Stomach smooth muscle (tissue), 2 donors: Measurements from ENCODE around the gene ARV1.
"Not testable (repeated sequence)": the region's sequence is repeated elsewhere in the genome, so short reads cannot be mapped to it uniquely, and the experiment has no call there.

ENCODE experiments used
- H3K27ac ChIP-seq: one replicate; pipeline ENCODE4 v1.7.0; 2013; ENCODE audit warnings: mild to moderate bottlenecking, low read length, inconsistent platforms
- H3K27me3 ChIP-seq, 2 donors: one replicate each; pipeline ENCODE4 v1.7.0; 2013; ENCODE audit warnings: low read length in 2 of 2; ENCODE audit not compliant: insufficient read depth in 2 of 2, control insufficient read depth in 1 of 2
- H3K36me3 ChIP-seq, 2 donors: one replicate each; pipeline ENCODE4 v1.7.0; 2013; ENCODE audit warnings: low read length in 2 of 2; ENCODE audit not compliant: control insufficient read depth in 2 of 2, insufficient read depth in 2 of 2
- H3K4me1 ChIP-seq: one replicate; pipeline ENCODE4 v1.7.0; 2013; ENCODE audit warnings: low read length; ENCODE audit not compliant: control insufficient read depth, insufficient read depth
- H3K4me3 ChIP-seq, 2 donors: one replicate each; pipeline ENCODE4 v1.7.0; 2013; ENCODE audit warnings: low read length in 2 of 2
- H3K9ac ChIP-seq, 2 donors: one replicate each; pipeline ENCODE4 v1.7.0; 2013; ENCODE audit warnings: low read length in 2 of 2, mild to moderate bottlenecking in 1 of 2
- H3K9me3 ChIP-seq, 2 donors: one replicate each; pipeline ENCODE4 v1.7.0; 2013; ENCODE audit warnings: low read length in 2 of 2; ENCODE audit not compliant: control insufficient read depth in 2 of 2
- donor health status: healthy.
- donor health status: Pancreatic carcinoma.

Gene ARV1

DNA sequence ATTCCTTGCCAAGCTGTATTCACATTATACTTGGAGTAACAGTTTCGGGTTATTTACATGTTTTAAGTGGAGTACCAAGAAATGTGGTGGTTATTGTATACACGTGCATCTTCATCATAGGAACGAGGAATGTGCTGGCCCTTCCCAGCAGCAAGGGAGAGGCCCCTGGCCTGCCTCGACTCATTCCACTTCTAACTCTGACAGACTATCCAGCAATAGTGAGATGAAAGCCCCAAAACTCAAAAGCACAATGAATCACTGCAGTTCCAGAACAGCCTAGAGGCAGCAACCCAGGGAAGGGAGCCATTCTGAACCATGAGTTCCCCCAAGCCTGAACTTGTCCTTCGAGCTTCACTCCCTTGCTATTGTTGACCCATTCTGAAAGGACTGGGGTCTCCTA lies 38.1 kb downstream of the ARV1 start:
- no peak overlapping the region for H3K9ac ChIP-seq
- H3K27me3 ChIP-seq: no peaks in the 10 kb centered on the region
- no peaks in the 10 kb centered on the region for H3K4me1 ChIP-seq
- H3K4me3 ChIP-seq: no peak overlapping the region
- H3K27ac ChIP-seq: no peak overlapping the region
- no peaks in the 10 kb centered on the region for H3K9me3 ChIP-seq
- no peaks in the 10 kb centered on the region for H3K36me3 ChIP-seq

DNA sequence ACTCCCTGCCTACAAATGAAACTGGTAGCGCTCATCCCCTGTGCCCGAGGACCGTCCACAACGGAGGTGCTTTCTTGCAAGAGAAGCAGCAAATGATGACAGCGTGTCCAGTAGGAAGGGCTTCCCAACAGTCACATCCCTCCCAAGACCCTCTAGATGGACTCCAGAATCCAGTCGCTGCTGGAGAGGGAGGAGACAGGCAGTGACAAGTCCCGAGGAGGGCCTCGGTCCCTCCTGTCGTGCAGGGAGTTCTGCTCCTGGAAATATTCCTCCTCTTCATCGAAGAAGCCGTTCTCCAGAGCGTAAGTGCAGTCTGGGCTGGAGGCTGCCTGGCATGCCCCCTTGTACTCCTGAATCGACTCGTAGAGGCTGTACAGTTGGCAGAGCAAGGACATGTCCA lies 40.8 kb downstream of the ARV1 start:
- no peaks in the 10 kb centered on the region for H3K4me1 ChIP-seq
- H3K36me3 ChIP-seq: no peaks in the 10 kb centered on the region
- no peak overlapping the region for H3K4me3 ChIP-seq
- no peaks in the 10 kb centered on the region for H3K9me3 ChIP-seq
- no peak overlapping the region for H3K9ac ChIP-seq
- H3K27me3 ChIP-seq: no peaks in the 10 kb centered on the region
- H3K27ac ChIP-seq: no peak overlapping the region

DNA sequence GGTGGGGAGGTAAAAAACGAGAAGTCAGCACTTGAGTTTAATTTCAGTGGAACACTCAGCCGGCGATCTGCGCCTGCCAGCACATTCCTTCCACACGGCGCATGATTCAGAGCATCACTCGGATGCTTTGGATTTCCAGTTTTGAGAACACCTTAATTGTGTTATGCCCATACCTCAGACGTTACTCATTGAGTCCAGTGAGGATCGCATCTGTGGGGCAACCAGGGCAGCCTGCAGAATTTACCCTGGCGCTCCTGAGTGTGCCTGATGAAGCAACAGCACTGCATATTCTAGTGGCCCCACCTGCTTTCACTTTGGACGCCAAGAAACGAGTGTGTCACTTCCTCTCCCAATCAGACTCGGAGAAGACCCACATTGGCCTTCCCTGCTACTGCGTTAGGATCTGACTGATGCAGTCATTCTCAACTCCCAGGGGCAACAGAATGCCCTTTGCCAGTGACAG lies 41.3 kb downstream of the ARV1 start:
- Histone ChIP-seq H3K9me3 (no peaks in the 10 kb centered on the region), H3K27ac (no peak overlapping the region), H3K36me3 (no peaks in the 10 kb centered on the region), H3K4me3 (no peak overlapping the region), H3K9ac (no peak overlapping the region), H3K27me3 (no peaks in the 10 kb centered on the region), H3K4me1 (no peaks in the 10 kb centered on the region)

DNA sequence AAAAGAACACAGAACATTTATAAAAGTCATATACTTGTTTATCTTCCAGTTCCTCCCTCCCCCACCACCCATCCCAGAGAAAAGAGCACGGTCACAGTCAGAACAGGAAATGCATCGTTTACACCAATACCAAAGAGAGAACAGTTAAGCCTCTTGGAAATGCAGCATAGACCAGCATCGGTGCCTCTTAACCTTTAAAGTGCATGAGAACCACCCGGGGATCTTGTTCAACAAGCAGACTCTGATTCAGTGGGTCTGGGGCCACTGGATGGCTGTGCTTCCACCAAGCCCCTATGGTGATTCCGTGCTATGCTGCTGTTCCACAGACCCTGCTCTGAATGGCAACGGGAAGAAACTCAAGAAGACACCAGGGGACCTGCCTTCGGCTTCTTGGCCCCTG lies 41.9 kb downstream of the ARV1 start:
- Histone ChIP-seq H3K27ac (no peak overlapping the region), H3K36me3 (no peaks in the 10 kb centered on the region), H3K9me3 (no peaks in the 10 kb centered on the region), H3K4me1 (no peaks in the 10 kb centered on the region), H3K9ac (no peak overlapping the region), H3K4me3 (no peak overlapping the region), H3K27me3 (no peaks in the 10 kb centered on the region)

DNA sequence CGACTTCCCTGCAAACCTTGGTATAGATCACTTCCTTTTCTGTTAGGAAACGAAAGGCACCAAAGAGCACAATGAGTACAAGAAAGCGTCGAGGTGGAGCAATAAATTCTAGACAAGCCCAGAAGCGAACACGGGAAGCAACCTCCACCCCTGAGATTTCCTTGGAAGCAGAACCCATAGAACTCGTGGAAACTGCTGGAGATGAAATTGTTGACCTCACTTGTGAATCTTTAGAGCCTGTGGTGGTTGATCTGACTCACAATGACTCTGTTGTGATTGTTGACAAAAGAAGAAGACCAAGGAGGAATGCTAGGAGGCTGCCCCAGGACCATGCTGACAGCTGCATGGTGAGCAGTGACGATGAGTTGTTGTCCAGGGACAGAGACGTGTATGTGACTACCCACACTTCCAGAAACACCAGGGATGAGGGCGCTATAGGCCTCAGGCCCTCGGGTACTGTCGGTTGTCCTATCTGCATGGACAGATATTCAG lies 42.7 kb downstream of the ARV1 start:
- Histone ChIP-seq H3K4me1 (no peaks in the 10 kb centered on the region), H3K9me3 (no peaks in the 10 kb centered on the region), H3K27me3 (no peaks in the 10 kb centered on the region), H3K4me3 (no peak overlapping the region), H3K27ac (no peak overlapping the region), H3K36me3 (no peaks in the 10 kb centered on the region), H3K9ac (no peak overlapping the region)

DNA sequence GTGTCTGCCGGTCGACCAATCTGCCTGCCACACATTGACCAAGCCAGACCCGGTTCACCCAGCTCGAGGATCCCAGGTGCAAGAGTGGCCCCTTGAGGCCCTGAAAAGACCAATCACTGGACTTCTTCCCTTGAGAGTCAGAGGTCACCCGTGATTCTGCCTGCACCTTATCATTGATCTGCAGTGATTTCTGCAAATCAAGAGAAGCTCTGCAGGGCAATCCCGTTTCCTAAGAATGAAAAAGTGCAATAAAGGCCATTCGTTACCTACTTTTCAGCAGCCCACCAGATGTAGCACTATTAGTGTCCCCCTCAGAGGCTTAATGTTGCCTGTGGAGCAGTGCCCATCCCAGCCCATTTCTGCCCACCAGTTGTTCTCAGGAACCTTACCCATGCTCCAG lies 43.6 kb downstream of the ARV1 start:
- H3K36me3 ChIP-seq, H3K9me3 ChIP-seq, H3K4me3 ChIP-seq, H3K27me3 ChIP-seq, H3K9ac ChIP-seq, H3K4me1 ChIP-seq, H3K27ac ChIP-seq: not testable (repeated sequence)

DNA sequence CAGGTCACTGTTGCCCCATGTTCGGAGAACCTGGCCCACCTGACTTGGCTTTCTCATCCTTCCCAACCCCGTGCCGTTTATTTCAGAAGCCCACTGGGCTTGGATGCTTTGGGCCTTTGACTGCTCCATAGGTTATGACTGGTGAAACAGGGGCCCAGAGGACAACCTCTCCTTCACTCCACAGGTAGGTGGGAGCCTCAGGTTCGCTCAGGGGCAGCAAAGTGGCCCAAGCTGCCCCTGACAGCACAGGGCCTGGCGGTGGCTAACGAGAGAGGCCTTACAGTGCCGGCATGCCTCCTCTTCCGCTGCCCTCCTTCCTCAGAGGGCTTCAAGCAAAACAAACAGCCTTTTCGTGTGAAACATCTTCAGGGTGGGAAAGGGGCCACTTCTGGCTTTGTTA lies 44.3 kb downstream of the ARV1 start:
- Histone ChIP-seq H3K27ac (no peak overlapping the region), H3K9me3 (no peaks in the 10 kb centered on the region), H3K36me3 (no peaks in the 10 kb centered on the region), H3K9ac (no peak overlapping the region), H3K4me1 (no peaks in the 10 kb centered on the region), H3K4me3 (no peak overlapping the region), H3K27me3 (no peaks in the 10 kb centered on the region)

DNA sequence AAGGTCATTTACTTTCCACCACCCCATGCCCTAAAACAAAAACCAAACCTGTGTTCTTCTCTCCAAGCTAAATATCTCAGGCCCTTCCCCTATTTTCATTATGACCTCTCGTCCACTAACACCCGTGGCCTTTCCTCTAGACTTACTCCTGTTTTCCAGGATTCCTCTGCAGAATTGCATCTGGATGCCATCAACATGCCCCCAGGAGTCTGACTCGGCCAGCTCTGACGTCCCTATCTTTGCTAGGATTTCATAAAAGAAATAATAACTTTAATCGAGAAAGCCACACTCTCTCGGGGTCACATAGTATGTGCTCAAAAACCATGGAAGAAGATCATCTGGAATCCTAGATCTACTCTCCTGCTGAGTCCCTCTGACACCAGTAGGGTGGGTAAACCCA lies 47.7 kb downstream of the ARV1 start:
- H3K4me1 ChIP-seq: no peaks in the 10 kb centered on the region
- H3K4me3 ChIP-seq: no peak overlapping the region
- H3K27me3 ChIP-seq: no peaks in the 10 kb centered on the region
- H3K9me3 ChIP-seq: no peaks in the 10 kb centered on the region
- H3K27ac ChIP-seq: no peak overlapping the region
- H3K9ac ChIP-seq: no peak overlapping the region
- H3K36me3 ChIP-seq: no peaks in the 10 kb centered on the region

DNA sequence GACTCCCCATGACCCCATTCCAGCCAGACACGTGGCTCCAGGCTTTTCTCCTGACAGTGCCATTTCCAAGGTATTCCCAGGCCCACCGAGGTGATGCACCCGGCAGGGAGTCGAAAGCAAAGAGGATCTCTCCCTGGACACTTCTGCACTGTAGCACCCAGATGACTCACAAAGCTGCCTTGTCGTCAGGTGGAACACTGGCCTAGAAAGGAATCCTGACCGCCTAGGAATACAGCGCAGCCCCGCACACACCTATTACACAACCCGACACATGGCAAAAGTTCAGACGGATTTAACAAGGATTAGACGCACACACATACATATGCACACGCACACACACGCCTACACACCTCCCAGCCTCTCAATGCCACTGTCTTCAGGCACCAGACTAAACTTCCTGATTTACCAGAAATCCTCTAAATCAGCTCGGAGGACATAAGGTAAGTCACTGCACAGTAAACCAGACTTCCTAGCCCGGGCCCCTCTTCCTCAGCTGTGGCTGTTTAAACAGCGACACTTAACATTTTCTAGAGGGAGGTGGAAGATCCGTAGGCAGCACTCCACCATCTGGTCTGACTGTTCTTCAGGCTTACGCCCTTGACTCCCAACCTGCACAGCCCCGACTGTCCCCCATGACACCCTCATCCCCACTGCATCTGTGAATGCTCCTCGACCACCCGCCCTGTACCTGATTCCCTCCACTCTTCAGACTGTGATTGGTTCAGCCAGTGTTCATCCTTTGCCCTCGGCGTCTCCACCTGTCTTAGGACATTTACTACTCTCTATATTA lies 48.4 kb downstream of the ARV1 start:
- Histone ChIP-seq H3K27me3 (no peaks in the 10 kb centered on the region), H3K4me3 (no peak overlapping the region), H3K27ac (no peak overlapping the region), H3K4me1 (no peaks in the 10 kb centered on the region), H3K9me3 (no peaks in the 10 kb centered on the region), H3K9ac (no peak overlapping the region), H3K36me3 (no peaks in the 10 kb centered on the region)

DNA sequence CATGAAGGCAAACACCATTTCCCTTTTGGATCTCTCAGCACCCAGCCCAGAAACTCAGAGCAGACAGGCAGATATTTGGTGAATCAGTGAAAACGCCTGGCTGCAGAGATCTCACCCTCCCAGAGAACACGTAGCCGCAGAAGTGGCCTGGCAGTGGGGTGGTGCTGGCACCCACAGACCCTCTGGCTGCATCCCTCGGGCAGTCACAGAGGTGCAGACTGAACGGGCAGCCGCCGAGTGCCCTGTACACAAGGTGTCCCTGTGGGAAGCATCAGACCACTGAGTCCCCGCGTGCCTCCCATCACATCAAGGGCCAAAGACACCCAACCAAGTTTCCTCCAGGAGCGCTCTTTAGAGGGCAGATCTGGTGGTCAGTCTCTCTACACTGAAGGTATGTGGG lies 49.1 kb downstream of the ARV1 start:
- H3K9ac ChIP-seq: no peak overlapping the region
- H3K4me1 ChIP-seq: no peaks in the 10 kb centered on the region
- H3K36me3 ChIP-seq: no peaks in the 10 kb centered on the region
- no peak overlapping the region for H3K4me3 ChIP-seq
- H3K27me3 ChIP-seq: no peaks in the 10 kb centered on the region
- H3K9me3 ChIP-seq: no peaks in the 10 kb centered on the region
- no peak overlapping the region for H3K27ac ChIP-seq

DNA sequence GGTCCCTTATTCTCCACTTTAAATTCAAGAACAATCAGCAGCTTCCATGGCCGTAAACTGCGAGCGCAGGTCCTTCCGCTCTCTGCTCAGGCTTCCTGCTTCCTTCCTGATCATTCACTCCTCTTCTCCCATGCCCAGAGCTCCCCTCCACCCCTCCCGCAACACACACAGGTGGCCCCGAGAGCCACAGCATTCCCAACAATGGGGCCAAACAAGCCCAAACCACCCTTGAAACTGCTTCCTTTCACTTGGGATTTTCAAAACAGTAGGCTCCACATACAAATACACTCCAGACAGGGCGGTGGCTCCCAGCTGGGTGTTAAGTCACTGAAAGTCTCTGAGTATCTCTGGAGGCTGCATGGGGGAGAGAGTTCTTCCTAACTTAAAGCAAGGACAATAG lies 49.8 kb downstream of the ARV1 start:
- no peak overlapping the region for H3K4me3 ChIP-seq
- H3K27me3 ChIP-seq: peaks cover 0 to 2% of the 10 kb centered on the region in 2 donors
- no peak overlapping the region for H3K27ac ChIP-seq
- H3K9ac ChIP-seq: no peak overlapping the region
- no peaks in the 10 kb centered on the region for H3K4me1 ChIP-seq
- no peaks in the 10 kb centered on the region for H3K9me3 ChIP-seq
- no peaks in the 10 kb centered on the region for H3K36me3 ChIP-seq
